ENCODE data around the gene SRBD1. TPM values are rescaled to one million over a fixed set of nuclear protein-coding genes. Genes with fewer than 3 reads are reported as not detected.

The SRBD1 gene
- total and polyA plus RNA-seq, 2 of the 8 experiments (the other 6 are each of a cell fraction or from before 2014, with no cell fraction given) = 4.6 to 20.0 TPM

- FAIRE-seq (no peak), DNase-seq (ENCODE audit: low read depth in 1 of 2, low spot score in 2 of 2) (peak in 1 of 2 experiments; percentile 39)
- Histone ChIP-seq H3K4me3 (ENCODE audit: extremely low read depth in 1 of 4, insufficient read depth in 2 of 4, low read depth in 3 of 4, low read length in 4 of 4) (no peak overlapping the region), H3K4me1 (replicated peaks in 1 of 4; ENCODE audit: control insufficient read depth in 3 of 4, insufficient read depth in 4 of 4, low read length in 3 of 4) (peaks cover 0 to 8% (median 2%) of the 10 kb centered on the region in 4 experiments; a peak in 3 of 7 replicates), H2AK5ac (ENCODE audit: low read depth, low read length) (no peak overlapping the region), H3K4ac (replicated peaks; ENCODE audit: insufficient read length, low read depth, low read length) (no peak overlapping the region), H4K91ac (replicated peaks; ENCODE audit: insufficient read length, low read length) (no peak overlapping the region), H2BK12ac (ENCODE audit: low read depth, low read length) (no peak overlapping the region), H3K18ac (ENCODE audit: extremely low read depth, low read length) (no peak overlapping the region), H2AFZ (ENCODE audit: low read length) (no peak overlapping the region), H2BK120ac (replicated peaks; ENCODE audit: low read depth, low read length) (no peak overlapping the region), H4K8ac (ENCODE audit: extremely low read depth, insufficient read depth, low read length) (no peak overlapping the region; the same call in 1 of the 2 replicates), H3K4me2 (ENCODE audit: insufficient read depth in 1 of 2, low read depth in 2 of 2, low read length in 2 of 2) (no peak overlapping the region), H3K23me2 (ENCODE audit: low read depth, low read length) (no peaks in the 10 kb centered on the region), H3K36me3 (ENCODE audit: control insufficient read depth in 2 of 4, insufficient read depth in 4 of 4, low read length in 3 of 4) (no peaks in the 10 kb centered on the region), H3K79me2 (ENCODE audit: control insufficient read depth in 1 of 2, insufficient read depth in 2 of 2, low read length in 2 of 2) (no peaks in the 10 kb centered on the region), H3K79me1 (ENCODE audit: low read depth, low read length) (no peaks in the 10 kb centered on the region), H3K27ac (ENCODE audit: low read depth, low read length) (no peak overlapping the region), H3K9me3 (ENCODE audit: insufficient read depth in 2 of 2, low read depth in 1 of 2, low read length in 1 of 2) (no peaks in the 10 kb centered on the region), H2BK5ac (ENCODE audit: low read depth, low read length) (no peak overlapping the region), H2BK15ac (ENCODE audit: low read length) (no peak overlapping the region), H3K27me3 (replicated peaks in 1 of 4; ENCODE audit: control insufficient read depth in 3 of 4, extremely low read depth in 1 of 4, insufficient read depth in 3 of 4, low read length in 3 of 4) (no peaks in the 10 kb centered on the region; a peak in 1 of 7 replicates), H3K23ac (ENCODE audit: insufficient read length) (no peak overlapping the region), H2BK20ac (ENCODE audit: low read length) (0 out of 2 replicates have a peak overlapping the region, but pooled peaks have one; percentile 34), H3K14ac (ENCODE audit: insufficient read length) (no peak overlapping the region), H4K5ac (ENCODE audit: insufficient read length, low read depth, low read length) (no peak overlapping the region), H3K9ac (replicated peaks in 1 of 4; ENCODE audit: extremely low read depth in 1 of 4, low read depth in 3 of 4, low read length in 3 of 4) (no peak overlapping the region), H4K20me1 (replicated peaks in 1 of 2; ENCODE audit: control insufficient read depth in 1 of 2, insufficient read depth in 2 of 2, low read length in 2 of 2) (no peaks in the 10 kb centered on the region), H3K56ac (replicated peaks; ENCODE audit: insufficient read length, low read depth, low read length) (no peak overlapping the region)
- ChIA-PET CTCF (ENCODE audit: partially characterized antibody) (no interaction called here), POLR2A (ENCODE audit: partially characterized antibody) (no interaction called here)
- WGBS, 2 experiments (ENCODE audit: extremely low coverage in 1 of 2, insufficient coverage in 1 of 2, insufficient read length in 1 of 2, insufficient replicate concordance in 2 of 2, low coverage in 1 of 2, low lambda C conversion rate in 2 of 2, missing lambda C conversion rate in 1 of 2) = 96% methylated on average over 8 of the region's 9 CpGs; no CpG with 5 or more reads in 1 of the 2 experiments
- no peak for TF ChIP-seq NRF1 (IDR thresholded peaks at IDR 0.05; ENCODE audit: low read depth, low read length)
- no peak for TF ChIP-seq ATF2 (IDR thresholded peaks at IDR 0.05; ENCODE audit: low read length)
- TF ChIP-seq JUN (IDR thresholded peaks at IDR 0.05; ENCODE audit: low read depth, low read length) = no peak
- no peak for TF ChIP-seq BRCA1 (IDR thresholded peaks at IDR 0.05; ENCODE audit: low read depth, low read length)
- no peak for TF ChIP-seq SIRT6 (IDR thresholded peaks at IDR 0.05; ENCODE audit: low read length)
- TF ChIP-seq JUND (IDR thresholded peaks at IDR 0.05; ENCODE audit: low read length) = no peak
- no peak for TF ChIP-seq SIN3A (conservative IDR thresholded peaks at IDR 0.05 in 1 of 2, IDR thresholded peaks at IDR 0.05 in 1 of 2; ENCODE audit: low read depth in 1 of 2, low read length in 2 of 2)
- TF ChIP-seq TEAD4 (IDR thresholded peaks at IDR 0.05; ENCODE audit: low read depth, low read length) = no peak
- no peak for TF ChIP-seq CREB1 (IDR thresholded peaks at IDR 0.05)
- TF ChIP-seq POLR2AphosphoS5 (IDR thresholded peaks at IDR 0.05; ENCODE audit: low read depth, low read length) = no peak
- TF ChIP-seq FOSL1 (IDR thresholded peaks at IDR 0.05; ENCODE audit: insufficient read depth, low read depth, low read length) = no peak
- TF ChIP-seq GABPA (IDR thresholded peaks at IDR 0.05; ENCODE audit: borderline replicate concordance, insufficient read depth, low read length) = no peak
- TF ChIP-seq BCL11A (IDR thresholded peaks at IDR 0.05; ENCODE audit: low read depth in 2 of 2, low read length in 2 of 2) = no peak
- TF ChIP-seq ZNF274 (IDR thresholded peaks at IDR 0.05; ENCODE audit: borderline replicate concordance, extremely low read depth, low read length) = no peak
These were observed 267.0 kb downstream of the SRBD1 start for GRCh38 chr2:45344071-45344470.

Measured in H1 (cell line).